ENCODE results near the gene TMEM270.

TMEM270 gene

DNA sequence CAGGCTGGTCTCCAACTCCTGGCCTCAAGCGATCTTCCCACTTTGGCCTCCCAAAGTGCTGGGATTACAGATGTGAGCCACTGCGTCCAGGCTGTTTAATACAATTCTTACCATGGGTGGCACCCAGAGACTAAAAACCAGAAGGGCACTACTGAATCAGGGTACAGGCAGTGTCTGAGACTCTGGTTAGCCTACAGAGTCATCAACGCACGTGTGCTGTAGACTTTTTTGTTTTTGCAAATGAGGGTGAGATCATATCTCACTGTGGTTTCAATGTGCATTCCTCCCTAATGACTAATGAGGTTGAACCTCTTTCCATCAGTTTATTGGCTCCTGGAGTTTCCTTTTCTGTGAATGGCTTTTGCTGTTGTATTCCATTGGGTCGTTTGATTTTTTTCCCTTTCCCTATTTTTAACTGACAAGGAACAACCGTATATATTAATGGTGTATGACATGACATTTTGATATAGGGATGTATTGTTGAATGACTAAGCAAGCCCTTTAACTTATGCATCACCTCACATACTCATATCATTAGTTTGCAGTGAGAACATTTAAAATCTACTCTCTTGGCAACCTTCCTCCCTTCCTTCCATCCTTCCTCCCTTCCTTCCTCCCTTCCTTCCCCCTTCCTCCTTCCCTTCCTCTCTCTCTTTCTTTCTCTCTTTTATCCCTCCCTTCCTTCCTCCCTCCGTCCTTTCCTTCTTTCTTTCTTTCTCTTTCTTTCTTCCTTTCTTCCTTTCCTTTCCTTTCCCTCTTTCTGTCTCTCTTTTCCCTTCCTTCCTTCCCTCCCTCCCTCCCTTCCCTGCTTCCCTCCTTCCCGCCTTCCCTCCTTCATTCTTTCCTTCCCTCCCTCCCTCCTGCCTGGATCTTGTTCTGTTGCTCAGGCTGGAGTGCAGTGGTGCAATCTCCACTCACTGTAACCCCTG is 9.3 kb upstream of the TMEM270 start:
- DNase-seq (ENCODE audit: extremely low read depth in 1 of 2, low read depth in 1 of 2), result peak in 1 of 2 donors; percentile 32

DNA sequence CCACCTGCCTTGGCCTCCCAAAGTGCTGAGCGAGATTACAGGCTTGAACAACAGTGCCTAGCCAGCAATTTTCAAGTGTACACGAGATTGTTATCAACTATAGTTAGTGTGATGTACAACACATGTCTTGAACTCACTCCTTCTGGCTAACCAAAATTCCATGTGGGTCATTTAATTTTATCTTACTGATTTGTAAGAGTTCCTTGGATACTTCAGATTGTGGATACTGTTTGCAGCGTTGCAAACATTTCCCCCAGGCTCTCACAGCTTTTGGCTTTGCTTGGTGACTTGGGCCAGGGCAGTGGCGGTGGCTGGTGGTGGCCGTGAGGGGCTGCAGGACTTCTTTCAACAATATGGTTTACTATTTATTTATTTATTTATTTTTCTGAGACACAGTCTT is 8.5 kb upstream of the TMEM270 start:
- DNase-seq (ENCODE audit: extremely low read depth in 1 of 2, low read depth in 1 of 2), result no peak

DNA sequence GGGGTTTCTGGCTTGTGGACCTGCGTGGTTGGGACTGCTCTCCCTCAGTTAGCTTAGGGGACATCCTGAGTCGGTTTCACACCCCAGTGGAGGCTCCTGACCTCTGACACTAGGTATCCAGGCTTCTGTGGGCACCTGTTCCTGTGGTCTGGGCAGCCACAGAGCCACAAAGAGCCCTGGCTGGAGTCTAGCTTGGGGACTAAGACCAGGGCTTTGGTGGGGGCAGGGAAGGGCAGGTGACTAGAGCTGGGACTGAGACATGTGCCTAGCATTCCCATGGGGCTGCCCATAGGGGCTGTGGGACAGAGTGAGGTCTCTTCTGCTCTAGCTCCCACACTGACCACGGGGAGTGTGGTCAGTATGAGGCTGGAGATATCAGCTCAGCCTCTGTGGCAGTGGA is 4.0 kb upstream of the TMEM270 start:
- DNase-seq (ENCODE audit: extremely low read depth in 1 of 2, low read depth in 1 of 2), result no peak

DNA sequence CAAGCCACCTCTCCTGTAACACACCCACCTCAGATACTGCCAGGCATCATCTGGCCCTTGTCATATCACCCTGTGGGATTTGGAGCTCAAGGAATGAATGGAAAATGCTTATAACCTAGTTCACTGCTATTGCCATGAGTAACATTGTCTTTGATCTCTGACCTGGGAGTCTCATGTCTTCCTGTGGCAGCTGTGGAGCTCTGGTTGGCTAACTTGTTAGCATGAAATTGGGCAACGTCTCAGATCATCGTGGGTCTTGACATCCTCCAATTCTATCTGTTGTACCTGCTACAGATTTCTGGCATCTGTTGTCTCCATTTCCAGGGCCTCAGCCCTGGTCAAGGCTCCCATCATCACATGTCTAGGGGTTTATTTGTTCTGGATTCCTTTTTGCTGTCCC is 2.2 kb upstream of the TMEM270 start:
- DNase-seq (ENCODE audit: extremely low read depth in 1 of 2, low read depth in 1 of 2), result no peak

DNA sequence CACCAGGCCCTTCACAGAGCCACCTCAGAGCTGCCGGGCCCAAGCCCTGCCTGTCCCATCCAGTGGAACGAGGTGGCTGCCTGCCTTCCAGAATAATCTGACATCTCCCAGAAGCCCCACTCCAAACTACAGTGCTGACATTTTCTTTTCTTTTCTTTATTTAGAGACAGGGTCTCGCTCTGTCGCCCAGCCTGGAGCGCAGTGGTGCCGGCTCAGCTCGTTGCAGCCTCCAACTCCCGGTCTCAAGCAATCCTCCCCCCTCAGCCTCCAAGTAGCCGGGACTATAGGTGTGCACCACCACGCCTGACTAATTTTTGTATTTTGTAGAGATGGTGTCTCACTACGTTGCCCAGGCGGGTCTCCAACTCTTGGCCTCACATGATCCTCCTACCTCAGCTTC is 346 bp downstream of the TMEM270 start:
- DNase-seq (ENCODE audit: extremely low read depth in 1 of 2, low read depth in 1 of 2), result no peak

DNA sequence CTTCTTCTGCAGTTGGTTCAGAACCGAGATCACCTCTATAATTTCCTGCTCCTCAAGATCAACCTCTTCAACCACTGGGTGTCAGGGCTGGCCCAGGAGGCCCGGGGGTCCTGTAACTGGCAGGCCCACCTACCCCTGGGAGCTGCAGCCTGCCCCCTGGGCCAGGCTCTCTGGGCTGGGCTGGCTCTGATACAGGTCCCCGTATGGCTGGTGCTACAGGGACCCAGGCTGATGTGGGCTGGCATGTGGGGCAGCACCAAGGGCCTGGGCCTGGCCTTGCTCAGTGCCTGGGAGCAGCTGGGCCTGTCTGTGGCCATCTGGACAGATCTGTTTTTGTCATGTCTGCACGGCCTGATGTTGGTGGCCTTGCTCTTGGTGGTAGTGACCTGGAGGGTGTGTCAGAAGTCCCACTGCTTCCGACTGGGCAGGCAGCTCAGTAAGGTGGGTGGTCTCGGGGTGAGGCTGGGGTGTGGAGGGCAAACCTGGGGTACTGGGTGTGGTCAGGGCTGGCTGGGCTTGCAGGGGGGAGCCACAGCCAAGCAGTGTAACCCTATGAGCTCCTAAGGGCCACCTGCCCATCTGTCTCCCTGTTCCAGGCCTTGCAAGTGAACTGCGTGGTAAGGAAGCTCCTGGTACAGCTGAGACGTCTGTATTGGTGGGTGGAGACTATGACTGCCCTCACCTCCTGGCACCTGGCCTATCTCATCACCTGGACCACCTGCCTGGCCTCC is 4.2 kb downstream of the TMEM270 start:
- no peak for DNase-seq (ENCODE audit: extremely low read depth in 1 of 2, low read depth in 1 of 2)

DNA sequence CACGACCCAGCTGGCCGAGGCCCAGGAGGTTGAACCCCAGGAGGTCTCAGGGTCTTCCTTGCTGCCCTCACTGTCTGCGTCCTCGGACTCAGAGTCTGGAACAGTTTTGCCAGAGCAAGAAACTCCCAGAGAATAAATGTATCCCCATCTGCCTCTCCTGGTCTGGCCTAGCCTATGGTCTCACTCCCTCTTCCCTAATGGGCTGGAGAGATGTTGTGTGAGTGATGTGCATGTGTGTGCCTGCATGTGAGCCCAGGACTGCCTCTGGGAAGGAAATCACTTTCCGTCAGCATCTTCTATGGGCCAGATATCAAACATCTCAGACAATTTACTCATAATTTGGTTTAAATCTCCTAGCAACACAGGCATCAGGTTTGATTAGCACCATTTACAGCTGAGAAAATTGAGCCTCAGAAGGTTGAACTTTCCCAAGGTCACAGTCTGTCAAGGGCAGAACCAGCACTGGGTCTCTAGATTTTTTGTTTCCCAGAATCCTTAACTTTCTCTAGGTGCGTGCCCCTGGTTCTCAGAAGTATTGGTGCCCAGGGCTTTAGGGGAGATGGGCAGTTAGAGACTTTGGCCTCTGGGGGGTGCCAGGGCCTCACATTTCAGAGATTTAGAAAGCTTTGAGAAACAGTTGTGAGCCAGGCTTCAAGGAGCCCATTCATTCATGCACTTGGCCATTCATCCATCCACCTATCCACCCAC is 4.9 kb downstream of the TMEM270 start:
- no peak for DNase-seq (ENCODE audit: extremely low read depth in 1 of 2, low read depth in 1 of 2)

DNA sequence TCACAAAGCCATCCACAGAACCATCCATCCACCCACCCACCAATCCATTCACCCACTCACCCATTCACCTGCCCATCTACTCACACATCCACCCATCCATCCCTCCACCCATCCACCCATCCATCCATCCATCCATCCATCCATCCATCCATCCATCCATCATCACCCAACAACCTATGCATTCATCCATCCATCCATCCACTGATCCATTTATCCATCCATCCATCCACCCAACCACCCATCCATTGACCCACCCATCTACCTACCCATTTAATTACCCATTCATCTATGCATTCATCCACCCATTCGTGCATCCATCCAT is 5.4 kb downstream of the TMEM270 start:
- no peak for DNase-seq (ENCODE audit: extremely low read depth in 1 of 2, low read depth in 1 of 2)

DNA sequence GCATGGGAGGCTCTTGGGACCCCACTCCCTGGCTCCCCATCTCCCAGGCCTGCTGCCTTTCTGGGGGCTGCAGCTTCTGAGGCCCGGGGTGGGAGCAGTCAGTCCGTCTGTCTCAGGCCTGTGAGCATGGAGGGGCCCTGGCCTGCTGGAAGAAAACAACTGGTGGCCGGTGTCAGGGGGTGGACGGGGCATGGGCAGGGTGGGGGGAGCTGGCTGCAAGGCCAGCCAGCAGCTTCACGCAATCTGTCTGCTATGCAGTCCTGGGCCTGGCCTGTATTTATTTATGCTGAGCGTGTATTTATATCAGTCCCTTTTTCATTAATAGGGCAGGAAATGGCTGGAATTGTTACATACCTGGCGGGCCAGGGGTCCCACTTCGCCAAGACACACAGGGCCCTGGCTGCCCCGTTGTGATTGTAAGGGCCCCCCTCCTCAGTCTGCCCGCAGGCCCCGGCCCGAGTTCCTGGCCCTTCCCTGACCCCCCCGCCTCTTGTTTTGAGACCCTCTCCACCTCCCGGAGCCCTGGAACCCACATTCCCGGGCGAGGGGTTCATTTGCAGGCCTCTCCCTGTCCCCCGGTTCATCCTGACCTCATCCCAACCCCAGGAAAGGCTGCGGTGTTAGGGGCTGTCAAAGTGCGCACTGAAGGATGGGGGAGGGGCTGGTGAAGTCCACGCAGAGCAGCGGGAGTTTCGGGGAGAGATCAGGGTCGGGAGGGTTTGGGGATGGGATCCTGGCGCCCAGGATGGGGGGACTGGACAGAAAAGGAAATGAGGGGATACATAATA is 8.2 kb downstream of the TMEM270 start:
- no peak for DNase-seq (ENCODE audit: extremely low read depth in 1 of 2, low read depth in 1 of 2)

DNA sequence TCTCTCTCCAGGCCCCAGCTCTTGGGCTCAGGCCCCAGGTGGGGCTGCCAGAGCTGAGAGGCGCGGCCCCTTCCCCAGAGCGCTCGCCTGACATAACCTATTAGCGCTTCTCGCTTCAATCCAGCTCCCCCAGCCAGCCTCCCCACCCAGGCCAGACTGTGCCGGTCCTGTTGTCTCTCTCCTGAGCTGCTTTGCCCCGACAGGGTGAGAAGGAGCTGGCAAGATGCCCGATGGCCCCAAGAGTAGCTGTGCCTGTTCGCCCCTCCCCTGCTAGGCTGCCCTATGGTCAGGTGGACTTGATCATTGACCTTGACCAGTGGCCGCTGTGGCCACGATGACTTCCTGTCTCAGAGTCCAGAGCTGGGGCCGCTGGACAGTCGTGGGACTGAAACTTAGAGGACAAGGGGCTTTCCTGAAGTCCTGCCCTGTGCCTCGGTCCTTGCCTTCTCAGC is 9.1 kb downstream of the TMEM270 start:
- no peak for DNase-seq (ENCODE audit: extremely low read depth in 1 of 2, low read depth in 1 of 2)

DNA sequence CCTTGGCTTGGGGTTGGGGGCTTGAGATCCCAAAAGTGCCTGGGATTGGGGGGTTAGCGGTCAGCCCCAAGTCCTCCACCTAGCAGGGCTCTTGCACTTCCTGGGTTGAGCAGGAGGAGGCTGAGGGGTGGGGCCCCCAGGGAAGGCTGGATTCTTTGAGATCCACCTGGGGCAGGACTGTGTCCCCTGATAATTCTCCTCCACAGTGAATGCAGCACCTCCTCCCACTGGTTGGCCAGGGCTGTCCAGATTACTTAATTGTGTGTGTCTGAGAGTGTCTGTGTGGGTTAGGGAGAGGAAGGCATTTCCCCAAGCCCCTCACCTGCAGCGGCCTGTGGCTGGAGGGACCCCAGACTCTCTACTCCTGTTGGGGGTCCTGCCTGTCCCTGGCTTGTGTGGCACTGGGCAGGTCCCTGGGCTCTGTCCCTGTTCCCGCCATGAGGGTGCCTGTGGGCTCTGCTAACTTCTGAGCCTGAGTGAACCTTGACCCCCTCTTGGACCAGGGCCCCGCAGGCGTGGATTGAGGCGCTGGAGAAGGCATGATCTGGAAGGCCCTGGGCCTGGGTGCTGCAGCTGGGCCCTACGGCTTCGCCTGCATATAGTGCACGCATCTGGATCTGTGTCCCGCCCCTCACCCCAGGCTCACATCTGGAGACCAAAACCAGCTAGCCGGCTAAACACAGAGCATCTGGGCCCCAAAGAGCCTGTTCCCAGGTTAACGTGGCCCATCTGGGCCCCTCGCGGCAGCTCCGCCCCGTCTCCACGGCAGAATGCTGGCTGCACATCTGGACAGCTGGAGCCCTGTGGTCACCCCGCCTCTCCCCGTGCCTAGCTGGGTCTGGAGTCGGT is 10.4 kb downstream of the TMEM270 start:
- no peak for DNase-seq (ENCODE audit: extremely low read depth in 1 of 2, low read depth in 1 of 2)

DNA sequence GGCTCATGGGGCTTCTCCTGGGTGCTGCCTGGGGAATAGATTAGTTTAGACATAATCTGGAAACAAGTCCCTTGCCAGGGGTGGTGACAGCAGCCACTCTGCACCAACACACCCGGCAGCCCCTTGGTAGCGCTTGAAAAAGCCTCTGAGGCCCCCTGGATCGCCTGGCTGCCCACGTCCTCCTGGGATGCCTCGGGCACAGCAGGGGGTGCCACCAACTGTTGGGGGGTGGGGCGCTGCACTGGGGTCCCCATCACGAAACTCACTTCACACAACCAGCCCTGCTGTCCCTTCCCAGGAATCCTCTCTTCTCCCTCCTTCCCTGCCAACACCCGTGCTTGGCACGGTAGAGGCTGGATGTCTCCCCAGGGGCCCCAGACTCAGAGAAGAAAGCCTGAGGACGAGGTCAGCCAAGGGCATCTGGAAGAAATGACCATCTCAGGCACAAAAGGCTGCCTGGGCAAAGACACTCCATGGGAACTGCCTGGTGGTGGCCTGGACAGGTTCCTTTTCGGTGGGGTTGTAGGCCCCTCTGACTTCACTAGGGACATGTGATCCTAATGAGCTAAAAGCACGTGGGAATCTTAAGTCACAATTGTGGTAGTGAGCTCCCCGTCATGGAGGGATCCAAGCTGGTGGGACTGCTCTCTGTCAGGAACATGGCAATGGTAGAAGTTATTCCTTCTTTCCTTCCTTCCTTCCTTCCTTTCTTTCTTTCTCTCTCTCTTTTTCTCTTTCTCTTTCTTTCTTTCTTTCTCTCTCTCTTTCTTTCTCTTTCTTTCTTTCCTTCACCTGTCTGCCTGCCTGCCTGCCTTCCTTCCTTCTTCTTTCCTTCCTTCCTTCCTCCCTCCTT is 11.3 kb downstream of the TMEM270 start:
- DNase-seq (ENCODE audit: extremely low read depth in 1 of 2, low read depth in 1 of 2), result no peak

DNA sequence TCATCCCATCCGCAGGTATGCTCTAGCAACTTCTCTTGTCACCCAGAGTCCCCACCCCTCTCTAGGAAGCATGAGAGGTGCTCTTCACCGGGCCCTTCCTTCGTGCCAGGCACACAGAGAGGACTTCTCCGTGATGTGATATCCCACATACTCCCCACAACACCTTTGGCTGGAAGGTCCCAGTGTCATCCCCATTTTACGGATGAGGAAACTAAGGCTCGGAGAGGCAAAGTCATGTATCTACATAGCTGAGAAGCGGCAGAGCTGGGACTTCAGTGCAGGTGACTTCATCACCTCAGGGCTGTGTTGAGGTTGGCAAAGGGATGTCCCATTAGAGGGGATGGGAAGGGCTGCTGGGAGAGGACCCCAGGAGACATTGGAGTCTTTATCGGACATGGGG is 15.4 kb downstream of the TMEM270 start:
- no peak for DNase-seq (ENCODE audit: extremely low read depth in 1 of 2, low read depth in 1 of 2)

DNA sequence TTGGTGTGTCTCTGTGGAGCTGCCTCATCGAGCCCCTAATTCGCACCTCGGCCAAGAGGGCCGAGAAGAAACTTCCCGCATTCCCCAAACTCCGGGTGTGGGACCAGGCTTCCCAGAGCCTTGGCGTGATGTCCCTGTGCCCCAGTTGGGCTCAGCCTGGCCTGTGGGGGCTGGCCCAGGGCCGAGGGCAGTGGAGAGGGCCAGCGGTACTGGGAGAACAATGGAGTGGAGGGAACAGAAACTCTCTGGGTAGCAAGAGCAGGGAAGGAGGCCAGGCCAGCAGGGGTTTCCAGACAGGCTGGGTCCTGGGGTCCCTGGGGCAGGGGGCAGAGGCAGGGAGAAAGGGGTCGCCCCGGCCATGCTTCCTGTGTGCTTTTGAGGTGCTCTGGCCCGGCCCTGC is 16.0 kb downstream of the TMEM270 start:
- DNase-seq (ENCODE audit: extremely low read depth in 1 of 2, low read depth in 1 of 2), result no peak

DNA sequence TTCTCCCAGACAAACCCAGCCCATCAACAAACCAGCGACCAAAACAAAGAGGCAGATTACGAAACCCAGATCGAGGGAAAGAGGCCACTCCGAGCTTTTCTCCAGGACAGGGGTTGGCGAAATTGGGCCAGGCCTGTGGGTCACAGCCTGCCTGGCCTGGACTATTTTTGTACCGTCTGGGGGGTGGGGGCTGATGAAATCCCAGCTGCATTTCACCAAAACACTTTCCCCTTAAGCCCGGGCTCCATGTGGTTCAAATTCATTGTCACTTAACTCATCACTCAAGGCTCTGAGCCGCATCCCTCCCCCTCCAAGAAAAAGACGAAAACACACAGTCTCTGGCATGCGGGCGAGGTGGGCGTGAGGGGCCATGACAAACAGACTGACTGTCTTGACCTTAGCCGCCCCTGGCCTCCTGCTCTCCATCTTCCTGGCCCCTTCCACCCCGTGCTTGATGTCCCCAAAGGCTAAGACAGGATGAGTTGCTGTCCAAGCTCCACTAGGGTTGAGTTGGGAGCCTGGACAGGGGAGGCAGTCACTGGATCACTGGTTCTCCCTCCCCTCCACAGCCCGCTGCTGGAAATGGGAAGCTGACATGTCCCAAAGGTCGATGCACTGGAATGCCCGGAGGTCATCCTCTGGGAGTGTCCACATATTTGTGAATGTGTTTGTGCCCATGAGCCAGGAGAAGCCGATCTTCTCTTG is 19.2 kb downstream of the TMEM270 start:
- no peak for DNase-seq (ENCODE audit: extremely low read depth in 1 of 2, low read depth in 1 of 2)

DNA sequence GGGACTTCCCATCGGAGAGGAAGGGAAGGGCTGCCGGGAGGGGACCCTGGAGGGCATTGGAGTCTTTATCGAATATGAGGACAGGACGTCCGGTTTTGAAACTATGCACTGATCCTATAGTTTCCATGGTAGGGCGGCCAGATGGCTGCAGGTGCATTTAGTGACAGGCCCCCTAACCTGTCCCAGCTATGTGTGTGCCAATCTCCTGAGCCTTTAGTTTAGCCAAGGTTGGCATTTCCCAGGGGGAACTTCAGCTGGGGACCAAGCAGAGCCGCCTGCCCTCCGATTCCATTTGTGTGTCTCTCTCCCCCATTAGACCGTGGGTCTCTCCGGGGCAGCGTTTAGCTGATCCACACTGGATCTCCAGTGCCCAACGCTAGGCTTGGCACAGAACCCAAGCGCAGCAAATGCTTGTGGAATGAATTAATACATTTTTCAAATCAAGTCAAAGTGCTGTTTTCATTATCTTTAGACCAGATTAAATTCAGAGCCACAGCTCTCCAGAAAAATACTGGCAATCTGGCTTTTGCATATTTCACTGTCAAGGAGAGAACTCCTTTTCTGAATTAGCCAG is 19.9 kb downstream of the TMEM270 start:
- no peak for DNase-seq (ENCODE audit: extremely low read depth in 1 of 2, low read depth in 1 of 2)

DNA sequence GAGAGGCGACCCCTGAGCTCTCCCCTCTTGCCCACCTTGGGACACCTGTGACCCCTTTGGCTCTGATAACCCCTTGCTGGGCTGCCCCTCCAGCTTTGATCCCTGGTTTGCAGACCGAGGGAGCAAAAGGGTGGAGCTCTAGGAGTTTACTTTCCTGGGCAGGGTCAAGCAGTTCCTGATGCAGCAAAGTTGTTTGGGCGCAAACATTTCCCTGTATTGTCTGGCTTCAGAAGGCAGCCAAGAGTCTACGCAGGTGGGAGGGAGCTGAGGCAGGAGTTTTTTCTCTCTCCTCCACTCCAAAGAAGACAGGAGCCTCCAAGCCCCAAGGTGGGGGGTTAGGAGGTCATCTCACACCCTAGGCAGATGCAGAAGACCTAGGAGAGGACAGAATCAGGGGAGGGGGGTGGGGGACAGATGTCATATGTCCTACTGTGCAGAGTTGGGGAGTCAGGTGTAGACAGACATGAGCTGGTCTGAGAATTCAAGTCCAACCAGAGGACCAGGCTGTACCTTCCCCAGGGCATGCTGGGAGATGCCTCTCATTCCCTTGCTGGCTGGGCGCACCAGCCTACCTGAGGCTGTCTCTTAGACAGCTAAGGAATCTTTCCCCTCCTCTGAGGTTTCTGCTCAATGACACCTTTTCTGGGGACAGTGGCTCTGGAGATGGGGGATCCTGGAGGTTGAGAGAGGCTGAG is 20.5 kb downstream of the TMEM270 start:
- DNase-seq (ENCODE audit: extremely low read depth in 1 of 2, low read depth in 1 of 2), result no peak

DNA sequence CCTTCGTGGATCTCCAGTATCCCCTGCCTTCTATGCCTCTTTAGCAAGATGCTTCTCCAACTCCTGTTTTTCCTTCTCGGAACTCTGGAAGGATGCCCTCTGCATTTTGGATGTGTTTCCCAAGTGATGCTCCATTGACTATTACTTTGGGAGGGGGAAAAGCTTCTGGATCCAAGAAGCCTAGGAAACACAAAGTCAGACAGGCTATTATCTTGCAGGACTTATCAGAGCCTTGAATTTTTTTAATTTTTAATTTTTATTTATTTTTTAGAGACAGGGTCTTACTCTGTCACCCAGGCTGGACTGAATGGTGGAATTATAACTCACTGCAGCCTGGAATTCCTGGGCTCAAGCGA is 21.1 kb downstream of the TMEM270 start:
- DNase-seq (ENCODE audit: extremely low read depth in 1 of 2, low read depth in 1 of 2), result no peak

Measured in stimulated activated CD8-positive, alpha-beta memory T cell treated with anti-CD3 and anti-CD28 coated beads, Interleukin-7, amount 100 ng/mL, for 48 hours (primary cell).